Measurements from ENCODE around the gene SERHL2.
"Not testable (repeated sequence)": the region's sequence is repeated elsewhere in the genome, so short reads cannot be mapped to it uniquely, and the experiment has no call there.

SERHL2 gene

DNA sequence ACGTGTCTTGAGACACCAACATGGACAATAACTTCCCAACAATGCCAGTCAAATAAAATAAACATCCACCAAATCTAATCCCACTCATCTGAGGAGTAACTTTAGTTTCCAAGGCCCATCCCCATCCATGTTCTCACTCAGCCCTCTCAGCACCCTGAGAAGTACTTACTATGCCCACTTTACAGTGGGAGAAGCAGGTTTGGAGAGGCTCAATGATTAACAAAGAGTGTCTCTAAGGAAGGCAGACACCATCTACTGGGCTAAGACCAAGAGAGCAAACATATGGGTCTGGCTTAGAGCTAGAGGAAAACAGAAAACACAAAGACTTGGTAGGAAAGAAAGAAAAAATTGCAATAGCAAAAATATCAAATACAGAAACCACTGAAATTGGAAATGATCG lies 49.7 kb downstream of the SERHL2 start:
- Histone ChIP-seq H3K27me3 (ENCODE audit: control insufficient read depth in 2 of 2, insufficient read depth in 2 of 2, low read length in 2 of 2) (no peaks in the 10 kb centered on the region), H3K4me1 (ENCODE audit: control insufficient read depth in 2 of 2, insufficient read depth in 2 of 2, low read length in 2 of 2) (peaks cover under 1 to 9% of the 10 kb centered on the region in 2 donors), H3K9ac (ENCODE audit: low read depth in 1 of 2, low read length in 2 of 2) (no peak overlapping the region), H3K9me3 (ENCODE audit: control insufficient read depth in 2 of 2, low read length in 2 of 2) (no peaks in the 10 kb centered on the region), H3K4me3 (ENCODE audit: low read length in 2 of 2) (no peak overlapping the region), H3K36me3 (ENCODE audit: control insufficient read depth in 2 of 2, insufficient read depth in 2 of 2, low read length in 2 of 2) (peaks cover 32% of the 10 kb centered on the region in 2 donors), H3K27ac (ENCODE audit: low read depth in 2 of 2, low read length in 2 of 2) (no peak overlapping the region)

DNA sequence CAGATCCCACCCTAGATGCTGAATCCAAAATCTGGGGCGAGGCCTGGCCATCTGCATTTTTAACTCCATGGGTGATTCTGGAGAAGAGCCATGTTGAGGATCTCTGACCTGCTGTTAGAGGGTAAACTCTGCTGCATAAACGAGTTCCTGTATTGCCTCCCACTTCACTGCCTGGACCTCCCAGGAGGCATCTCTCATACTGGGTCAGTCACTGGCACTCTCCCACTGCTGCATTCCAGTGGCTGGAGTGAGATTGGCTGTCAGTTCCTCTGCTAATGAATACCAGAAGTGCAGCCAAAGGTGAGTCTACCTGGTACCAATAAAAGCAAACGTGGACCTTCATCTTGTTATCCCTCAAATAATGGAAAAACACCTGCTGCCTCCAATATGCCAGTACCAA lies 50.6 kb downstream of the SERHL2 start:
- no peak overlapping the region for H3K4me3 ChIP-seq (ENCODE audit: low read length in 2 of 2)
- H3K27me3 ChIP-seq (ENCODE audit: control insufficient read depth in 2 of 2, insufficient read depth in 2 of 2, low read length in 2 of 2), result no peaks in the 10 kb centered on the region
- peaks cover 24 to 29% of the 10 kb centered on the region in 2 donors for H3K36me3 ChIP-seq (ENCODE audit: control insufficient read depth in 2 of 2, insufficient read depth in 2 of 2, low read length in 2 of 2)
- no peak overlapping the region for H3K9ac ChIP-seq (ENCODE audit: low read depth in 1 of 2, low read length in 2 of 2)
- H3K9me3 ChIP-seq (ENCODE audit: control insufficient read depth in 2 of 2, low read length in 2 of 2), result no peaks in the 10 kb centered on the region
- no peak overlapping the region for H3K27ac ChIP-seq (ENCODE audit: low read depth in 2 of 2, low read length in 2 of 2)
- H3K4me1 ChIP-seq (ENCODE audit: control insufficient read depth in 2 of 2, insufficient read depth in 2 of 2, low read length in 2 of 2), result peaks cover 5 to 9% of the 10 kb centered on the region in 2 donors

DNA sequence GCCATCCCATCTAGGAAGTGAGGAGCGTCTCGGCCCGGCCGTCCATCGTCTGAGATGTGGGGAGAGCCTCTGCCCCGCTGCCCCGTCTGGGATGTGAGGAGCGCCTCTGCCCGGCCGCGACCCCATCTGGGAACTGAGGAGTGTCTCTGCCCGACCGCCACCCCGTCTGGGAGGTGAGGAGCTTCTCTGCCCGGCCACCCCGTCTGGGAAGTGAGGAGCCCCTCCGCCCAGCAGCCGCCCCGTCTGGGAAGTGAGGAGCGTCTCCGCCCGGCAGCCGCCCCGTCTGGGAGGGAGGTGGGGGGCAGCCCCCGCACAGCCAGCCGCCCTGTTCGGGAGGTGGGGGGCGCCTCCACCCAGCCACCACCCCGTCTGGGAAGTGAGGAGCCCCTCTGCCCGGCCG lies 53.9 kb downstream of the SERHL2 start:
- not testable (repeated sequence) for H3K9ac ChIP-seq (ENCODE audit: low read depth in 1 of 2, low read length in 2 of 2); H3K4me3 ChIP-seq (ENCODE audit: low read length in 2 of 2); H3K9me3 ChIP-seq (ENCODE audit: control insufficient read depth in 2 of 2, low read length in 2 of 2); H3K27ac ChIP-seq (ENCODE audit: low read depth in 2 of 2, low read length in 2 of 2); H3K27me3 ChIP-seq (ENCODE audit: control insufficient read depth in 2 of 2, insufficient read depth in 2 of 2, low read length in 2 of 2)
- H3K4me1 ChIP-seq (ENCODE audit: control insufficient read depth in 2 of 2, insufficient read depth in 2 of 2, low read length in 2 of 2), result peaks cover 10 to 19% of the 10 kb centered on the region in 2 donors
- H3K36me3 ChIP-seq (ENCODE audit: control insufficient read depth in 2 of 2, insufficient read depth in 2 of 2, low read length in 2 of 2), result peaks cover 6 to 16% of the 10 kb centered on the region in 2 donors

- no peak overlapping the region for H3K27ac ChIP-seq (ENCODE audit: low read depth in 2 of 2, low read length in 2 of 2)
- H3K4me1 ChIP-seq (ENCODE audit: control insufficient read depth in 2 of 2, insufficient read depth in 2 of 2, low read length in 2 of 2), result peaks cover 16 to 25% of the 10 kb centered on the region in 2 donors
- no peaks in the 10 kb centered on the region for H3K9me3 ChIP-seq (ENCODE audit: control insufficient read depth in 2 of 2, low read length in 2 of 2)
- no peak overlapping the region for H3K9ac ChIP-seq (ENCODE audit: low read depth in 1 of 2, low read length in 2 of 2)
- H3K4me3 ChIP-seq (ENCODE audit: low read length in 2 of 2), result no peak overlapping the region
- H3K36me3 ChIP-seq (ENCODE audit: control insufficient read depth in 2 of 2, insufficient read depth in 2 of 2, low read length in 2 of 2), result peaks cover 3 to 15% of the 10 kb centered on the region in 2 donors
- H3K27me3 ChIP-seq (ENCODE audit: control insufficient read depth in 2 of 2, insufficient read depth in 2 of 2, low read length in 2 of 2), result no peaks in the 10 kb centered on the region
Observed at GRCh38 chr22:42608136-42608822, 54.5 kb downstream of the SERHL2 start.

DNA sequence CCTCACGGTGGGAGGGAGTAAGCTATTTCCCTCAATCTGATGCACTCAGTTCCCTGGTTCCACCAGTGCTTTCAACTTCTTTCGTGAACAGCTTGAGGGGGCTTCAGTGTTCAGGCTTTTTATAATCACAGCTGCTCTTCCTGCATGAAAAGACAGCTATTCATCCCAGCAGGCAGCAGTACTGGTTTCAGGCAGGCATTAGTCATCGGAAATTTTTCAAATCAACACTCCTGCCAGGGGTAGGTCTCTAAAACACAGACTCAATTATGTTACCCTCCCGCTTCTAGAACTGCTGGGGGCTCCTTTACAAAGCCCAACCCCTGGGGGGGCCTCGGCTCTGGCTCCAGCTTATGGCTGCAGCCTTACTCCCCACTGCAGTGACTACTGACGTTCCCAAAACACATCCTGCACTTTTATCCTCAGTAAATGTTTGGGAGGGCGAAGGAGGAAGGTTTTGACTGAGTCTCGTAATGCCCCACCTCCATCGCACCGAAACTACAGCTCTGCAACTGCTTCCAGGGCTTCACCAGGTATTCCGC lies 55.1 kb downstream of the SERHL2 start:
- peak overlapping the region in 1 of 2 donors; percentile 4 for H3K27ac ChIP-seq (ENCODE audit: low read depth in 2 of 2, low read length in 2 of 2)
- H3K9me3 ChIP-seq (ENCODE audit: control insufficient read depth in 2 of 2, low read length in 2 of 2), result no peaks in the 10 kb centered on the region
- H3K27me3 ChIP-seq (ENCODE audit: control insufficient read depth in 2 of 2, insufficient read depth in 2 of 2, low read length in 2 of 2), result no peaks in the 10 kb centered on the region
- H3K36me3 ChIP-seq (ENCODE audit: control insufficient read depth in 2 of 2, insufficient read depth in 2 of 2, low read length in 2 of 2), result peaks cover 3 to 15% of the 10 kb centered on the region in 2 donors
- H3K4me1 ChIP-seq (ENCODE audit: control insufficient read depth in 2 of 2, insufficient read depth in 2 of 2, low read length in 2 of 2), result peaks cover 18 to 27% of the 10 kb centered on the region in 2 donors
- no peak overlapping the region for H3K4me3 ChIP-seq (ENCODE audit: low read length in 2 of 2)
- no peak overlapping the region for H3K9ac ChIP-seq (ENCODE audit: low read depth in 1 of 2, low read length in 2 of 2)

DNA sequence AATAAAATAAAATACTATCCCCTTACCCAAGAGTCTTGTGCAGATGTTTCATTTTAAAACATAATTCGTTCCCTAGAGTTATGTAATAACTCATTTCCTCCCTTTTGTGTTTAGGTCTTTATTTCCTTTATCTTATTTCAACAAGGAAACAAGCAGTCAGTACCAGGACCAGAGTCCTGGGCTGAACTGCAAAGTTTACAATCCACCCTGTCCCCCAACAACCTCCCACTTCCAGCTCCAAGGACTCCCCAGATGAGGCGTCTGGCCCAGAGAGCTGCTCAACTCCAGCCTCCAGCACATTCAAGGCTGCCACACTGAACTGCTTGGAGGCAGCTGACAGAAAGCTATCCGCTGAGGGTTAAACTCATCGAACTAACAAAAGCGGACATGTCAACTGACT lies 56.4 kb downstream of the SERHL2 start:
- Histone ChIP-seq H3K4me3 (ENCODE audit: low read length in 2 of 2) (no peak overlapping the region), H3K27ac (ENCODE audit: low read depth in 2 of 2, low read length in 2 of 2) (peak overlapping the region in 1 of 2 donors; percentile 52), H3K27me3 (ENCODE audit: control insufficient read depth in 2 of 2, insufficient read depth in 2 of 2, low read length in 2 of 2) (no peaks in the 10 kb centered on the region), H3K9me3 (ENCODE audit: control insufficient read depth in 2 of 2, low read length in 2 of 2) (no peaks in the 10 kb centered on the region), H3K4me1 (ENCODE audit: control insufficient read depth in 2 of 2, insufficient read depth in 2 of 2, low read length in 2 of 2) (peaks cover 12 to 29% of the 10 kb centered on the region in 2 donors), H3K36me3 (ENCODE audit: control insufficient read depth in 2 of 2, insufficient read depth in 2 of 2, low read length in 2 of 2) (peaks cover 3 to 15% of the 10 kb centered on the region in 2 donors), H3K9ac (ENCODE audit: low read depth in 1 of 2, low read length in 2 of 2) (peak overlapping the region in 1 of 2 donors; percentile 47)

- Histone ChIP-seq H3K27ac (ENCODE audit: low read depth in 2 of 2, low read length in 2 of 2) (no peak overlapping the region), H3K4me1 (ENCODE audit: control insufficient read depth in 2 of 2, insufficient read depth in 2 of 2, low read length in 2 of 2) (peaks cover 17 to 37% of the 10 kb centered on the region in 2 donors), H3K9ac (ENCODE audit: low read depth in 1 of 2, low read length in 2 of 2) (no peak overlapping the region), H3K9me3 (ENCODE audit: control insufficient read depth in 2 of 2, low read length in 2 of 2) (no peaks in the 10 kb centered on the region), H3K36me3 (ENCODE audit: control insufficient read depth in 2 of 2, insufficient read depth in 2 of 2, low read length in 2 of 2) (peaks cover 0 to 10% of the 10 kb centered on the region in 2 donors), H3K27me3 (ENCODE audit: control insufficient read depth in 2 of 2, insufficient read depth in 2 of 2, low read length in 2 of 2) (no peaks in the 10 kb centered on the region), H3K4me3 (ENCODE audit: low read length in 2 of 2) (no peak overlapping the region)
Observed at GRCh38 chr22:42611051-42611450, 57.3 kb downstream of the SERHL2 start.

DNA sequence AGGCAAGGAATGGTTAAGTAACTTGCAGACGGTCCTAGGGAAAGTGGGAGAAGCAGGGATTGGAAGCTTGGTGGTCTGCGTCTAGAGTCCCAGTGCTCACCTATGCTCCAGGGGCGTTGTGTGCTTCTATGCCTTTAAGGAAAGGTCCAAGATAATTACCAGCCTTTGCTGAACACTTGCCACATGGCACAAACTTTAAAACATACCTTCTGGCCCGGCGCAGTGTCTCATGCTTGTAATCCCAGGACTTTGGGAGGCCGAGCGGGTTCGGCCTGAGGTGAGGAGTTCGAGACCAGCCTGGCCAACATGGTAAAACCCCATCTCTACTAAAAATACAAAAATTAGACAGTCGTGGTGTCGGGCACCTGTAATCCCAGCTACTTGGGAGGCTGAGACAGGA lies 58.6 kb downstream of the SERHL2 start:
- Histone ChIP-seq H3K9ac (ENCODE audit: low read depth in 1 of 2, low read length in 2 of 2) (no peak overlapping the region), H3K4me3 (ENCODE audit: low read length in 2 of 2) (no peak overlapping the region), H3K36me3 (ENCODE audit: control insufficient read depth in 2 of 2, insufficient read depth in 2 of 2, low read length in 2 of 2) (peaks cover 0 to 9% of the 10 kb centered on the region in 2 donors), H3K4me1 (ENCODE audit: control insufficient read depth in 2 of 2, insufficient read depth in 2 of 2, low read length in 2 of 2) (peaks cover 21 to 38% of the 10 kb centered on the region in 2 donors), H3K9me3 (ENCODE audit: control insufficient read depth in 2 of 2, low read length in 2 of 2) (no peaks in the 10 kb centered on the region), H3K27ac (ENCODE audit: low read depth in 2 of 2, low read length in 2 of 2) (no peak overlapping the region), H3K27me3 (ENCODE audit: control insufficient read depth in 2 of 2, insufficient read depth in 2 of 2, low read length in 2 of 2) (no peaks in the 10 kb centered on the region)

DNA sequence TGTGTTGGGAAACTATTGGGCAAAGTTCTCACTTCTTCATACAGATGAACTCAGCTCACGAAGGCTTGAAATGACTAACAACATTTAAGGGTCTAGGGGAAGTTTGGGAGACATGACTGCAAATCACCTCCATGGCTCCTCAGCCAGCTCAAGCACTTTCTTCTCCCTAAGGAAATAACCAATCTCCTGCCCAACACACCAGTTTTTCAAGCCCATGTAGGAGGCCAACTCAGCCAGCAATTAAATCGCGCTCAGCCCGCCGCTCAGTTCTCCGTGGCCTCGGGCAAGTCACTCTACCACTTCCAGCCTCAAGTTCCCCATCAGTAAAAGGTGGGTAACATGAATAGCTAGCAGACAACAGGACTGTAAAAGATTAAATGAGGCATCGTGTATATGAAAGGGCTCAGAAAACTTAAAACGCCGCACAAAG lies 60.1 kb downstream of the SERHL2 start:
- Histone ChIP-seq H3K4me3 (ENCODE audit: low read length in 2 of 2) (peak overlapping the region; percentile 89 to 94), H3K9ac (ENCODE audit: low read depth in 1 of 2, low read length in 2 of 2) (peak overlapping the region; percentile 94 to 97), H3K36me3 (ENCODE audit: control insufficient read depth in 2 of 2, insufficient read depth in 2 of 2, low read length in 2 of 2) (peaks cover 0 to 4% of the 10 kb centered on the region in 2 donors), H3K4me1 (ENCODE audit: control insufficient read depth in 2 of 2, insufficient read depth in 2 of 2, low read length in 2 of 2) (peaks cover 21 to 36% of the 10 kb centered on the region in 2 donors), H3K27ac (ENCODE audit: low read depth in 2 of 2, low read length in 2 of 2) (peak overlapping the region; percentile 97 to 99), H3K9me3 (ENCODE audit: control insufficient read depth in 2 of 2, low read length in 2 of 2) (no peaks in the 10 kb centered on the region), H3K27me3 (ENCODE audit: control insufficient read depth in 2 of 2, insufficient read depth in 2 of 2, low read length in 2 of 2) (no peaks in the 10 kb centered on the region)

DNA sequence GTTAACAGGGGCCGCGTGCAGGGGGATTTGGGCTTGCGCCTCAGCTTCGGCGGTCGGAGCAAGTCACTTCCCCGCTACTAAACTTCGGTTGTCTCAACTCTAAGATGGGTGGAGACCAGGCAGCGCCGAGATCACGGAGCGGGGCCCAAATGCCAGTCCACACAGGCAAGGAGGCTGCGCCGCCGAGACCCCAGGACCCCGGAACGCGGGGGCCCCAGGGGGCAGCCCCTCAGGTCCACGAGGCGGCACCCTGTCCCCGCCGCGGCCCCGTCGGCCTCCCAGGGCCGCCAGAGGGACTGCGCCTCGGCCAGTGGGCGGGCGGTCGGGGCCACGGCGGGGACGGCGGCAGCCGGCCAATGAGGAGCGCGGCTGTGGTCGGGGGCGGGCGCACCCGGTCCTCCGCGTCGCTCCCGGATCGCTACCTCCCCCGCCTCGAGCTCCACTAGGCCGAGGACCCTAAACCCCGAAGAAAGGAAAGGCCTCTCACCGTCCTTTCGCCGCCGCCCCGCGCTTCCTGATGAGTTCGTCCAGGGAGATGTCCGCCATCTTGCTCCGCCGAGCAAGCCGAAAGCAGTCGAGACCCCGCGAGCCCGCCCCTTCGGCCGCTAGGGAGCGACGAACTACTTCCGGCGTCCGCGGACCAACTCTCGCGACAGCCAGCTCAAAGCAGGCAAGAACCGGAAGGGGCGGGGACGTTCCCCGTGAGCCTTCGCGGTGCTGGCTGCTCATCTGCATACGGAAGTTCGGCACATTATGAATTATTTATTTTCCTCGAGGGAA lies 60.7 kb downstream of the SERHL2 start, which contains the start of gene POLDIP3:
Gene POLDIP3, minus strand, starts transcription at position 572 of the 780 bp plus-strand sequence. Its CDS starts 26 bp downstream, at position 546.
- H3K9ac ChIP-seq (ENCODE audit: low read depth in 1 of 2, low read length in 2 of 2), result peak within 1 kb of the TSS; percentile 94 to 97
- no peaks in the 10 kb centered on the region for H3K27me3 ChIP-seq (ENCODE audit: control insufficient read depth in 2 of 2, insufficient read depth in 2 of 2, low read length in 2 of 2)
- H3K4me1 ChIP-seq (ENCODE audit: control insufficient read depth in 2 of 2, insufficient read depth in 2 of 2, low read length in 2 of 2), result peaks cover 22 to 34% of the 10 kb centered on the region in 2 donors

More for the DNA sequence above, 60.7 kb downstream of the SERHL2 start, which contains the start of gene POLDIP3:
- Histone ChIP-seq H3K4me3 (ENCODE audit: low read length in 2 of 2) (peak within 1 kb of the TSS; percentile 89 to 94), H3K36me3 (ENCODE audit: control insufficient read depth in 2 of 2, insufficient read depth in 2 of 2, low read length in 2 of 2) (peaks cover 3 to 9% of the 10 kb centered on the region in 2 donors), H3K9me3 (ENCODE audit: control insufficient read depth in 2 of 2, low read length in 2 of 2) (no peaks in the 10 kb centered on the region), H3K27ac (ENCODE audit: low read depth in 2 of 2, low read length in 2 of 2) (peak within 1 kb of the TSS; percentile 97 to 99)

Measured in mucosa of rectum (tissue), 2 donors.